ENCODE results near the gene BTNL9. TPM values are rescaled to one million over a fixed set of nuclear protein-coding genes. Genes with fewer than 3 reads are reported as not detected.
"Not testable (repeated sequence)": the region's sequence is repeated elsewhere in the genome, so short reads cannot be mapped to it uniquely, and the experiment has no call there.

The BTNL9 gene
- total RNA-seq, 2 donors from 2014 or later: 5.3 to 23.5 TPM

GRCh38 chr5:181100121-181100875 lies 60.2 kb downstream of the BTNL9 start:
- H3K27me3 ChIP-seq: peaks cover 3 to 7% of the 10 kb centered on the region in 2 donors
- H3K36me3 ChIP-seq: no peaks in the 10 kb centered on the region
- H3K27ac ChIP-seq: no peak overlapping the region
- no peaks in the 10 kb centered on the region for H3K9me3 ChIP-seq
- DNase-seq (ENCODE audit: low spot score): no peak
- H3K4me3 ChIP-seq: peak overlapping the region in 1 of 2 donors; percentile 2
- no peak for TF ChIP-seq CTCF (IDR thresholded peaks at IDR 0.05)
- H3K4me1 ChIP-seq: no peaks in the 10 kb centered on the region

GRCh38 chr5:181101030-181101641 lies 61.1 kb downstream of the BTNL9 start:
- not testable (repeated sequence) for H3K4me3 ChIP-seq; H3K9me3 ChIP-seq; H3K36me3 ChIP-seq; H3K27ac ChIP-seq; H3K4me1 ChIP-seq; DNase-seq (ENCODE audit: low spot score); H3K27me3 ChIP-seq

GRCh38 chr5:181101930-181102674 lies 62.0 kb downstream of the BTNL9 start:
- H3K4me1 ChIP-seq; H3K4me3 ChIP-seq; H3K27me3 ChIP-seq; H3K9me3 ChIP-seq; DNase-seq (ENCODE audit: low spot score); H3K27ac ChIP-seq; H3K36me3 ChIP-seq: not testable (repeated sequence)

GRCh38 chr5:181104259-181104568 lies 64.1 kb downstream of the BTNL9 start:
- DNase-seq (ENCODE audit: low spot score); H3K27me3 ChIP-seq; H3K4me3 ChIP-seq; H3K36me3 ChIP-seq; H3K4me1 ChIP-seq; H3K9me3 ChIP-seq; H3K27ac ChIP-seq: not testable (repeated sequence)

- H3K27me3 ChIP-seq; H3K27ac ChIP-seq; H3K9me3 ChIP-seq; H3K4me1 ChIP-seq; DNase-seq (ENCODE audit: low spot score); H3K4me3 ChIP-seq; H3K36me3 ChIP-seq: not testable (repeated sequence)
Measured at GRCh38 chr5:181104606-181105390, 64.7 kb downstream of the BTNL9 start.

- H3K27me3 ChIP-seq: peaks cover 0 to 3% of the 10 kb centered on the region in 2 donors
- no peak overlapping the region for H3K4me3 ChIP-seq
- DNase-seq (ENCODE audit: low spot score): no peak
- H3K27ac ChIP-seq: no peak overlapping the region
- H3K4me1 ChIP-seq: no peaks in the 10 kb centered on the region
- no peak for TF ChIP-seq CTCF (IDR thresholded peaks at IDR 0.05)
- no peaks in the 10 kb centered on the region for H3K9me3 ChIP-seq
- H3K36me3 ChIP-seq: no peaks in the 10 kb centered on the region
Measured at GRCh38 chr5:181105391-181106025, 65.4 kb downstream of the BTNL9 start.

GRCh38 chr5:181107699-181108098 lies 67.6 kb downstream of the BTNL9 start:
- no peaks in the 10 kb centered on the region for H3K4me1 ChIP-seq
- H3K27ac ChIP-seq: no peak overlapping the region
- peaks cover 0 to 3% of the 10 kb centered on the region in 2 donors for H3K27me3 ChIP-seq
- H3K4me3 ChIP-seq: no peak overlapping the region
- no peaks in the 10 kb centered on the region for H3K36me3 ChIP-seq
- TF ChIP-seq CTCF (IDR thresholded peaks at IDR 0.05): no peak
- no peak for DNase-seq (ENCODE audit: low spot score)
- no peaks in the 10 kb centered on the region for H3K9me3 ChIP-seq
